HUES6 (cell line): ENCODE data around the gene STXBP1.
A peak's percentile ranks its signal among the peaks of the same experiment; 100 is the strongest.

Experiments used
- H3K27ac ChIP-seq: 2 replicates; pipeline ENCODE4 v1.7.0; 2013; ENCODE audit warnings: low read depth, mild to moderate bottlenecking, low read length, inconsistent platforms
- H3K27me3 ChIP-seq: 2 replicates; pipeline ENCODE4 v1.6.1; 2013; ENCODE audit warnings: low read length; ENCODE audit not compliant: control insufficient read depth, insufficient read depth
- H3K36me3 ChIP-seq: 2 replicates; pipeline ENCODE4 v1.6.1; 2013; ENCODE audit warnings: low read length; ENCODE audit not compliant: control insufficient read depth, insufficient read depth
- H3K4me1 ChIP-seq: 2 replicates; pipeline ENCODE4 v1.6.1; 2013; ENCODE audit warnings: low read length; ENCODE audit not compliant: control insufficient read depth, insufficient read depth
- H3K4me3 ChIP-seq: 2 replicates; pipeline ENCODE4 v1.5.1; 2013; ENCODE audit warnings: low read depth, low read length
- H3K9ac ChIP-seq: one replicate; pipeline ENCODE4 v1.6.1; 2013; ENCODE audit warnings: mild to moderate bottlenecking, low read length
- H3K9me3 ChIP-seq: 2 replicates; pipeline ENCODE4 v1.6.1; 2013; ENCODE audit warnings: low read depth, low read length; ENCODE audit not compliant: control insufficient read depth, insufficient read depth

STXBP1 gene

DNA sequence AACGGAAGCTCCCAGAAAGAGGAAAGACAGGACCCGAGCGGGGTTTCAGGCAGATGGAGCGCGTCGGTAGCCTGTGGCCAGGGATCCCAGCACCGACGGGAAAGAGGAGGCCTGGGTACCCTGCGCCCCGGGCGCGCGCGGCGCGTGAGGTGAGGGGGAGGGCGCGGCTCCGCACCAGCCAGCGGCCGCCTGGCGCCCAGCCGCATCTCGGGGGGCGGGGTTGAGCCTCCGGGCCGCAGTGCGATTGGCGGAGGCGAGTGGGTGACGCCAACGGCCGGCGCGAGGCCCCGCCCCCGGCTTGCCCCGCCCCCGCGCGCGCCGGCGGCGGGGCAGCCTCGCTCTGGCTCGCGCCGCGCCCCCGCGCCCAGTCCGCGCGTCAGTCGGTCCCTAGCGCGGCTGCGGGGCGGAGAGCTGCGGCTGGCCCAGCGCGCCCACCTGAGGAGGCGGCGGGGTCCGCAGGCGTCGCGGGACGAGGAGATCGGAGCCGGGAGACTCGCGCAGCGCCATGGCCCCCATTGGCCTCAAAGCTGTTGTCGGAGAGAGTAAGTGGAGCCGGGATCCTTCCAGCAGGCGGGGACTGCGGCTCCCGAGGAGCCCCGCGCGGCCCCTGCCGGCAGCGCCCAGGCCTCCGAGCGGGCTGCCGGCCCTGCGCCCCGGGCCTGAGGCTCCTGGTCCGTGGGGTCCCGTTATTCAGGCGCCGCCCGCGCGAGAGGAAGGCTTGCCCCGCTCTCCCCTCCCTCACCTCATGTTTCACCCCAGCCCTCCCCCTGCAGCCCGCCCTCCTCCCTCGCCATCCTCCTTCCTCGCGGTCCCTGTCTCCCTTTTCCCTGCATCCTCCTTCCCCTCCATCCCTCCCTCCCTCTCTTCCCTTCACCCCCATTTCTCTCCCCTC, at the start of gene STXBP1:
Gene STXBP1, plus strand, starts transcription at position 379 of the 892 bp plus-strand sequence. Its CDS starts 127 bp downstream, at position 506.
- Histone ChIP-seq H3K9ac (peak within 1 kb of the TSS; percentile 60), H3K4me3 (peak within 1 kb of the TSS; percentile 94), H3K36me3 (no peaks in the 10 kb centered on the region), H3K27ac (no peak within 1 kb of the TSS), H3K9me3 (no peaks in the 10 kb centered on the region), H3K4me1 (peaks cover 18% of the 10 kb centered on the region), H3K27me3 (peaks cover 40% of the 10 kb centered on the region)

- no peaks in the 10 kb centered on the region for H3K27me3 ChIP-seq
- H3K4me3 ChIP-seq = no peak overlapping the region; the same call in 1 of the 2 replicates
- peaks cover 60% of the 10 kb centered on the region for H3K4me1 ChIP-seq
- no peak overlapping the region for H3K9ac ChIP-seq
- no peaks in the 10 kb centered on the region for H3K9me3 ChIP-seq
- peaks cover 6% of the 10 kb centered on the region; the same call in 1 of the 2 replicates for H3K36me3 ChIP-seq
- H3K27ac ChIP-seq = no peak overlapping the region; the same call in 1 of the 2 replicates
These were observed 49.7 kb upstream of the STXBP1 start for GRCh38 chr9:127562279-127562796.

DNA sequence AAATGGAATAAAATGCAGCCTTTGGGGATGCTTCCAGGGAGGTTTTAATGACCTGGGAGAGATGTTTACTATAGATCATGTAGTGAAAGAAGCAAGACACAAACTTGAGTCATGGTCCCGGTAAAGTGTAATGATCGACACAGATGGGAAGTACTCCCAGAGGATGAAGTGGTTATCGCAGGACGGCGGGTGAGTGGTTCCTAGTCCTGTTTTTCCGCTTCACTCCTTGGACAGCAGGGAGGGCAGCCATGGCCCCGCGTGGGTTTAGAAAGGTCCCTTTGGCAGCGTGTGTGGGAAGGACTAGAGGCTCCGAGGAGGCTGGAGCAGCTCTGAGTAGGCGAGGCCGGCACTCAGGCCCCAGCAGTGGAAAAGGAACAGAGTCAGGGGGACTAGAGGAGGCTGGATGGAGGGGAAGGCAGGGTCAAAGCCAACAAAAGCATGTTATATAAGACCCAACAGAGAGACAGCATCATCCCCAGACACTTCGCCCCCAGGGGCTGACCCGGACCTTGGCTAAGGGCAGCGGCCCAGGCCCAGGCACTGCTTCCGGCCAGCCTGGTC, 49.2 kb upstream of the STXBP1 start:
- H3K27ac ChIP-seq = no peak overlapping the region; the same call in 1 of the 2 replicates
- H3K9ac ChIP-seq = peak overlapping the region; percentile 27
- peaks cover 6% of the 10 kb centered on the region; the same call in 1 of the 2 replicates for H3K36me3 ChIP-seq
- H3K27me3 ChIP-seq = no peaks in the 10 kb centered on the region
- no peak overlapping the region for H3K4me3 ChIP-seq
- peaks cover 61% of the 10 kb centered on the region for H3K4me1 ChIP-seq
- H3K9me3 ChIP-seq = no peaks in the 10 kb centered on the region

DNA sequence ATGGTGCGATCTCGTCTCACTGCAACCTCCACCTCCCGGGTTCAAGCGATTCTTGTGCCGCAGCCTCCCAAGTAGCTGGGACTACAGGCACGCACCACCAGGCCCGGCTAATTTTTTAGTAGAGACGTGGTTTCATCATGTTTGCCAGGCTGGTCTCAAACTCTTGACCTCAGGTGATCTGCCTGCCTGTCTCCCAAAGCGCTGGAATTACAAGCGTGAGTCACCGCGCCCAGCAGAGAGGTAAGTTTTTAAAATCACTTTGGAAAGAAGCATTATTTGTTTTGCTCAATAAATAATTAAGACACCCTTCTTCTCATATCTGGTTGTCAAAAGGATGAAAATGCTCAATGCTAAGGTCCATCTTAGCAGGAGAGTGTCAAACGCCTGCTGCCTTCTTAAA, 48.5 kb upstream of the STXBP1 start:
- Histone ChIP-seq H3K27me3 (no peaks in the 10 kb centered on the region), H3K36me3 (peaks cover 6% of the 10 kb centered on the region; the same call in 1 of the 2 replicates), H3K4me3 (no peak overlapping the region), H3K27ac (no peak overlapping the region), H3K9ac (no peak overlapping the region), H3K4me1 (peaks cover 54% of the 10 kb centered on the region), H3K9me3 (no peaks in the 10 kb centered on the region)

DNA sequence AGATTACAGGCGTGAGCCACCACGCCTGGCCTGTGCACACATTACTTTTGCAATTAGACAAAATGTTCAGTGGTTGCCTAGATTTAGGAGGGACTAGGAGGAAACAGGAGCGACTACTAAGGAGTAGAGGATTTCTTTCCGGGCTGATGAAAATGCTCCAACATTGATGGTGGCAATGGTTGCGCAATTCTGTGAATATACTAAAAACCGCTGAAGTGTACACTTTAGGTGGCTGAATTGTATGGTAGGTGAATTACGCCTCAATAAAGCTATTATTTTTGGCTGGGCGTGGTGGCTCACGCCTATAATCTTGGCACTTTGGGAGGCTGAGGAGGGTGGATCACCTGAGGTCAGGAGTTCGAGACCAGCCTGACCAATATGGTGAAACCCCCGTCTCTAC, 46.8 kb upstream of the STXBP1 start:
- Histone ChIP-seq H3K27ac (no peak overlapping the region), H3K36me3 (peaks cover 6% of the 10 kb centered on the region; the same call in 1 of the 2 replicates), H3K9ac (no peak overlapping the region), H3K9me3 (no peaks in the 10 kb centered on the region), H3K4me3 (no peak overlapping the region), H3K4me1 (peaks cover 51% of the 10 kb centered on the region), H3K27me3 (peaks cover 5% of the 10 kb centered on the region)

- Histone ChIP-seq H3K27ac (no peak overlapping the region), H3K36me3 (no peaks in the 10 kb centered on the region), H3K27me3 (peaks cover 12% of the 10 kb centered on the region), H3K9me3 (no peaks in the 10 kb centered on the region), H3K9ac (no peak overlapping the region), H3K4me3 (peak overlapping the region; percentile 80; the same call in 1 of the 2 replicates), H3K4me1 (peaks cover 44% of the 10 kb centered on the region)
These were observed 45.6 kb upstream of the STXBP1 start for GRCh38 chr9:127566351-127567001.

DNA sequence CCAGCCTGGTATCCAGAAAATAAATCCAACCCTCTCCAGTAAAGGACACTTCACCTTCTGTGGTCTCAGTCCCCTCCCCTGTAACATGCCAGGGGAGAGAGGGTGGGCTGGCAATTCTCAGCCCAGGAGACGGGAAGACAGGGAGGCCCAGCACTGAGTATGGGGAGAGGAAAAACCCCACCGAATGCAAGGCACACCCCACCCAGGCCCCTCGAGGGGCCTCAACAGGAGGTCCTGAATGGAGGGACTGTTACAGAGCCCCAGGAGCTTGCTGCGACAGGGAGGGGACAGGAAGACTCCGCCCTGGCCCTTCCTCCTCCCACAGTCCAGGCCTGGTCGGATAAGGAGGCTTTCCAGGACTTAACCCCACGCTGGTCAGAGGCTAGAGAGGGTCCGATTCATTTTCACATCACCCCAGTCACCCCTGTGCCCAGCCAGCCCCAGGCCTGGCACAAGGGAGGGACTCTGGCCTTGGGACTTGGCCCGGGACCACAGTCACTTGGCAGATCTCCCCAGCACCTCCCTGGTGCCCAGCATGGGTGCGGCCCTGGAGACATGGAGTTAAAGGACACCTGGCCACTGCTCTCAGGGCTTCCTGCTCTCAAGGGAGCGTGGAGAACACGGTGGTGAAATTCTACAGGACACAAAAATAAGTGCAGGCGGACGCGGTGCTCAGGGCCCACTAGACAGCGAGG, 44.9 kb upstream of the STXBP1 start:
- no peak overlapping the region for H3K27ac ChIP-seq
- peaks cover 37% of the 10 kb centered on the region for H3K4me1 ChIP-seq
- peak overlapping the region; percentile 70 for H3K9ac ChIP-seq
- peak overlapping the region; percentile 80 for H3K4me3 ChIP-seq
- no peaks in the 10 kb centered on the region for H3K36me3 ChIP-seq
- peaks cover 12% of the 10 kb centered on the region for H3K27me3 ChIP-seq
- H3K9me3 ChIP-seq = no peaks in the 10 kb centered on the region

DNA sequence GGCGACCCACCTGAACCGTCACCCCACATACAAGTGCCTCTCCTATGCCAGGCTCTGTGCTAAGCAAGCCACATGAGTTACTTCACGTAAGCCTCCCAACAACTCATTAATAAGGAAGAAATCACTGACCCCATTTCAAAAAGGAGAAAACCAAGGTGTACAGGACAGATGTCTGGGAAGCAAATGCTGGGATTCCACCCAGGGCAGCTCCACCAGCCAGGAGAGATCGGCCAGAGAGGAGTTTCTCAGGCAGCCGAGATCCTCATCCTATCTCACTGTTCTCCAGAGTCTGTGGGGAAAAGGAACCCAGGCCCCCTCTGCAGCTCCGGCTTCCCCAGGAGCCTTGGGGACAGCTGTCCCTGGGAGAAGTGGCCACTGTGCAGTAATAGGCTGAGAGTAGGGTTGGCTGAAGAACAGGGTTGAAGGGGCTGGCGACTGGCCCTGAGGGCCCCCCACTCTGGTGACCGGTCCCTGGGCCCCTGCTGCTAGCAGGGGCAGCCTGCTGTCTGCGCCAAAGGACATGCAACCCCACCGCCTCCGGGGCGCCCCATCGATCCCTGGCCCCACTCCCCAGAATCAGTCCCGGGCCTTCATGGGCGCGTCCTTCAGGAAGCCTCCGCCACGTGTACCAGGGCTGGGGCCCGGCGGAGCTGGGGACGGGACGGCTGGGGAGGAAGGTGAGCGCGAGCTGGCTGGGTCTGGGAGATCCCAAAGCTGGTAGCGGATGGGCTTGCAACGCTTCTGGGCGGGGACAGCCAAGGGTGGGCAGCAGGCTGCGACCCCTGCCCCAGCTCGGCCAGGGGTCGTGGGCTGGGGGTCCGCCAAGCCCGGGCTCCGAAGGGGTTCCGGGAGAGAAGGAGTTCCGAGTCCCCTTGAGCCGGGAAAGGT, 44.1 kb upstream of the STXBP1 start:
- Histone ChIP-seq H3K36me3 (no peaks in the 10 kb centered on the region), H3K4me1 (peaks cover 29% of the 10 kb centered on the region), H3K4me3 (peak overlapping the region; percentile 80), H3K27me3 (peaks cover 12% of the 10 kb centered on the region), H3K9me3 (no peaks in the 10 kb centered on the region), H3K9ac (peak overlapping the region; percentile 70), H3K27ac (no peak overlapping the region)

DNA sequence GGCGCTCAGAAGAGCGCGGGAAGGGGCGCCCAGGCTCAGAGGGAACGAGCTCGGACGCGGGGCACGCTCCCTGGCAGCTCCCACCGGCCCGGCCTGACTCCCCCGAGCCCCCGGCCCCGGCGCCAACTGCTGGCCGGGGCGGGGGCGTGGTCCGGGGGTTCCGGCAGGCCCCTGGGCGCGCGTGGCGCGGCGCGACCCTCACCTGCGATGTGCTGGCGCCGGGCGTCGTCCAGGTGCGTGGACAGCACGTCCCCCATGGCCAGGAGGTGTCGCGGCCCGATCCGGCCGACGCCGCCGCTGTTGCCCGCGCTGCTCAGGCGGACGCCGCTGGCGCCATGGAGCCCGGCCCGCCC, 43.5 kb upstream of the STXBP1 start:
- peaks cover 26% of the 10 kb centered on the region for H3K4me1 ChIP-seq
- peak overlapping the region; percentile 70 for H3K9ac ChIP-seq
- peaks cover 12% of the 10 kb centered on the region for H3K27me3 ChIP-seq
- H3K36me3 ChIP-seq = no peaks in the 10 kb centered on the region
- H3K27ac ChIP-seq = no peak overlapping the region
- no peaks in the 10 kb centered on the region for H3K9me3 ChIP-seq
- peak overlapping the region; percentile 80 for H3K4me3 ChIP-seq
